ENCODE data around the gene STT3B. TPM values are rescaled to one million over a fixed set of nuclear protein-coding genes. Genes with fewer than 3 reads are reported as not detected.
"Not testable (repeated sequence)": the region's sequence is repeated elsewhere in the genome, so short reads cannot be mapped to it uniquely, and the experiment has no call there.

STT3B gene
- polyA plus RNA-seq (ENCODE audit: insufficient read length) = 108 TPM

DNA sequence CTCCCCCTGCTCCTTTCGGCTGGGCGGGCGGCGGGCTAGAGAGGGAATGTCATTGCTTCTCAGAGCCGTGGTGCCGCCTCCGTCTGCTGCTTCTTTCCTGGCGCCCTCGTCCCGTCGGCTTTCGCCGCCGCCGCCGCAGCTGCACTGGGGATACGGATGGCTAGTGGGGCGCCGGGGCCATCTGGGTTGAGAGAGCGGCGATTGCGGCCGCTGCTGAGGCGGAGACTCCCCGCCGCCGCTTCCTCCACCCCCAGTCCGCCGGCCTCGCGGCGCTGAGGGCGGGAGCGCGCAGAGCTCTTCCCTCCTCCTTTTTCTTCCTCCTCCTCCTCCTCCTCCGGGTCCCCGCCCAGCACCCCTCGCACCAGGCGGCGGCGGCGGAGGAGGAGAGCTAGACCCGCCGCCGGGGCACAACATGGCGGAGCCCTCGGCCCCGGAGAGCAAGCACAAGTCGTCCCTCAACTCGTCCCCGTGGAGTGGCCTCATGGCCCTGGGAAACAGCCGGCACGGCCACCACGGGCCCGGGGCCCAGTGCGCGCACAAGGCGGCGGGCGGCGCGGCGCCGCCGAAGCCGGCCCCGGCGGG lies at the start of gene STT3B:
Gene STT3B (plus strand): TSS at position 339 of the 582 bp plus-strand sequence. CDS start 74 bp downstream, at position 413.
- peak; percentile 87 for DNase-seq

DNA sequence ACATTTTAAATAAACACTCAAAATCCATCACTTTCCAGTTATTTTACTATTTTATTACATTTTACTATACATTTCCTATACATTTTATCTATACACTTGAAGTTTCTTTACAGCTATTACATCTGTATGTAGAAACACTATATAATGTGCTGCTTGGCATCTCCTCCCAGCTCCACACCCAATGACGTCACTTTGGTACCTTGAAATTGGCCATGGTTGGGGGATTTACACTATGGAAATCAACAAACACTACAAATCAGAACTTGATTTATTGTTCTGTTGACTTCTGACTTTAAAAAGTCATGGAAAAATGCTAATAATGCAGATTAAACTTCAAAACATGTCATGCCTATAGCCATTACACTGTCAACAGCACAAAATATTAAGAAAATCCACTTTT lies 48.9 kb upstream of the STT3B start:
- DNase-seq = no peak

DNA sequence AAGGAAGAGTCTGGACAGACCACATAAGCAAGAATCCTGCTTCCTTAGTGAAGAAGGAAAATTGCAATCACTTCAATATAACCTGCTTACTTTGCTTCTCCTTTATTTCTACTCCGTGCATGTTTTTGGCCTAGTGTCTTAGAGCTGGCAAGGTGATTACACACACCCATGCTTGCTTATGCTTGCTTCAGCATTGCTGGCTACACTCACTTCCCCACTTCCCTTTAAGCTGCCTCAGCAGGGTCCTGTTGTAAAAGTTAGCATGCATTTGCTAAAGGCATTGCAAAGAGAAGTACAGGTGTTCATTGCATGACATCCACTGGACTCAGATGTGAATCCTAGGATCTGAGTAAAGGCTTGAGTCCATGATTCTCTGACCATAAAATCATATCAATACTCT lies 47.5 kb upstream of the STT3B start:
- DNase-seq = no peak

DNA sequence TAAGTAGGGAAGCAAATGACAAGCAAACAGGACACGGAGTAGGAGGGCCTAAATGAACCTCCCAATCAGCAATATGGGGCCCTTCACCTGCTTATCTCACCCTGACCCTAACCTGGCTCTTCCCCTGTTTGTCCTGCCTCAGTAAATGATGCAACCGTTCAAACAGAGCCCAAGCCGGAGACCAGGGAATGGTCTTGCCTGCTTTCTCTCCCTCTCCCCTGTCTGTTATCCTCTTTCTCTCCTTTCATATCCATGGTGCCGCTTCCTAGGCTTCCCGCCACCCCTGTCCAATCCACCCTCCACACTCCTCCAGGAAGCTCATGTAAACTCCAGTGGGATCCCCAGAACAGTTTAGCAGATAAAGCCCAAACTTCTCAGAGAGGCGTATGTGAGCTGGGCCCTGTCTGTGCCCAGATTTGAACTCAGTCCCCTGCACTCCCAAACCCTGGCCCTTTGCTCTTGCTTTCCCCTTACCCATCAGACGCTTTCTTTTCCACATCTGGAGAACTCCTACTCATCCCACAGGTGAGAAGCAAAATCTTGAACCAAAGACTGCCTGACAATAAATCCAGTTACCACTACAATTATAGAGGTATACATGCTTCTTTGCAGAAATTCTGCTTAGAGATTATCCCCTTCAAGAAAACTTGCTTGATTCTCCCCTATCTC lies 45.7 kb upstream of the STT3B start:
- no peak for DNase-seq

DNA sequence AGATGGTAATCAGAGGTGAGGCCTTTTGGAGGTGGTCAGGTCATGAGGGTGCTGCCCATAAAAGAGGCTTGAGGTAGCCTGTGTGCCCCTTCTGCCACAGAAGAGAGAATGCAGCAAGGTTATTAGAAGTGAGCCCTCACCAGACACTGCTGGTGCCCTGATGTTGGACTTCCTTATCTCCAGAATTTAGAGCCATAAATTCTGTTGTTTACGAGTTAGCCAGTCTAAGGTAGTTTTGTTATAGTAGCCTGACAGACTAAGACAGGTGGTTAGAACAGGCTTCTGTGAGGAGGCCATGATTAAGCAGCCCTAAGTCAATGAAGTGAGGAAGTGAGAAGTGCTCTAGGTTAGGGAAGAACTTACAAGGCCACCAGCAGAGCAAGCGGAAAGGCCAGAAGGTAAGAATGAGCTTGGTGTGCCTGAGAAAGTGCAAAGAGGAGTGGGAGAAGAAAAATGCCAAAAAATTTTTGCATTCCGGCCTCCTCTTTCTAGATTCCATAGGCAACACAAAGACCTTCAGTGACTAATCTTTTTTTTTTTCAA lies 44.2 kb upstream of the STT3B start:
- DNase-seq = no peak

DNA sequence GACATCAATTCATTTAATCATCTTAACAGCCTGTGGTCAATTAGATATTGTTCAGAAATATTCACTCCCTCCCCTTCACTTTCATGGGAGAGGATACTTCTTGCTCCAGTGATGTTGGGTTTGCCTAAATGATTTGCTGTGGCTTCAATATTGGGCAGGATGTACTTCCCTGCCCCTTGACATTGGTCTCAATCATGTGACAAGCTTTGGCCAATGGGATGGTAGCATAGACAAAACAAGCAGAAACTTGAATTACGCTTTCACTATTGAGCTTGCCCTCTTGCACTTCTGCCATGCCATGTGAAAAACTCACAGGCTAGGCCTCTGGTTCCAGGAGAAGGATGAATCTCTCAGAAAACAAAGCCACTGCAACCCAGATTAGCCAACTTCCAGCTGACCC lies 42.2 kb upstream of the STT3B start:
- DNase-seq = no peak

DNA sequence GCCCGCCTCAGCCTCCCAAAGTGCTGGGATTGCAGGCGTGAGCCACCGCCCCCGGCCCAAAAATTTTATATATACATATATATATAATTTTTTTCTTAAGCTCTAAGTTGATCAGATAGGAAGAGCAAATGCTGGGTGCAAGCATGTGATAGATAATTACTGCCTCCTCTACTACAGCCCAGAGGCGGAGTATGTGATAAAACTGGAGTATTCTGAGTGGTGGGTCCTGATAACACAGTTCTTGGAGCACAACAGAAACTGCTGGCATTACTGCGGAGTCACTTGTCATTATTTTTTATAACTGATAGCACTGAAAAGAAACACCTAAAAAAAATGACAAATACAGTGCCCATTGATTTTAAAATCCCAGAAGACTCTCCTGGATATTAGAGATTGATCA lies 41.1 kb upstream of the STT3B start:
- no peak for DNase-seq

DNA sequence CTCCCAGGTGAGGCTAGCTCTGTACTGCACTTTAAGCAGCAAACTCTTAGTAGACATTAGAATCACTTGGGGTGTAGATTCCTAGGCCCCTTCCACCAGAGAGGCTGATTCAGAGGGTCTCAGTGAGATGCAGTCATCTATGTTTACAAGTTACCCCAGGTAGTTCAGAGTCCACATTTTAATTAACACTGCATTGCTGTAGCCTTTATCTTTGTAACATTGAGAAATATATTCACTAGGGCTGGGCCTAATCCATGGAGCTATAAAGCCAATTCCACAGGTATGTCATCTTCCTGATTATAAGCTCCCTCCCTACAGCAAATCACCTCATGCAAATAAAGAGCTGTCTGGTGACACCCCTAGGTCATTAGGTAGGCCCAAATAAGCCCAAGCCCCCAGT lies 39.6 kb upstream of the STT3B start:
- no peak for DNase-seq

DNA sequence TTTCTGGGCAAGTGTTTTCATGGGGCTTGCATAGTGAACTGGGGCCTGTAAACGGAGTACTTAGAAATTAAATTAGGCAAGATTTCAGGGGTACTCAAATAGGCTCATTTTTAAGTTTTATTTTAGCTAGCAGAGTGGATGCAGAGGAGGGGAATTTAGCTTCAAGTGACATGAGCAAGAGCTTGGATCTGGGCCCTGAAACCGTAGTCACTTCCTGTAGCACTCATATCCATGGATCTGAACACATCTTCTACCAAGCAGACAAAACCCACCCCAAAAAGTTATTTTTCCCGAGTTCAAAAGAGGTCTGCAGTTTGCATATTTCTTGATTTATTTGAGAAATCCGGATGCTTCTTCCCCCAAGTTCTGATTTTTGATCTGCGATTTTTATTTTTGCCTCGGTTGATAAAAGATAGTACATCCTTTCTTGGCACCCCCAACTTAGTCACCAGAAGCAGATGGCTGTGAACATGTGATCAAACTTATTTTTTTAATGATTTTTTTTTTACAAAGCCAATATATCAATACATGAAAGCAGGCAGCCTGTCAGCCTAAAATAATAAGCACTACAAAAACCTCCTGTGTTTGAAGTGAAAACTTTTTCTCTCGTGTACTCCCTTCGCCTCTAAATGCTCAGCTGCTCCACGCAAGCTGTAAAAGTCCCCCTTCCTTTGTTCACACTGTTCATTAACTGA lies 36.6 kb upstream of the STT3B start:
- DNase-seq = peak; percentile 3

DNA sequence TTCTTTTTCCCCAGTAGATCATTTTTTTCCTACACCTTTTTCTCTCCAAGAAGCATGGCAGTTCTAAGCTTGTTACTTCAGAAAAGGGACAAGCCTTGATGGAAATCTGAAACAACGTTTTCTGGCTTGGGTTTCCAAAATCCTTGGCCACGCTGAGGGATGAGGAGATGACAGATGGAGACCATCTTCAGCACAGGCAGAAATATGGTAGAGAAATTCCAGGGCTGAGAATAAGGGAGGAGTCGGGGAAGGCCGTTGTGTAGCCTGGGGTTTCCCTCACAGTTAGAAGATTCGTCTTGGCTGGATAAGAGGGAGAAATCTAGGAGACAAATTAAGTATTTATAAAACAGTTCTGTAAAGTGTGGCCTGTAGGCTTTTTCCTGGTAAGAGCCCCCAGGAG lies 33.9 kb upstream of the STT3B start:
- DNase-seq = no peak

DNA sequence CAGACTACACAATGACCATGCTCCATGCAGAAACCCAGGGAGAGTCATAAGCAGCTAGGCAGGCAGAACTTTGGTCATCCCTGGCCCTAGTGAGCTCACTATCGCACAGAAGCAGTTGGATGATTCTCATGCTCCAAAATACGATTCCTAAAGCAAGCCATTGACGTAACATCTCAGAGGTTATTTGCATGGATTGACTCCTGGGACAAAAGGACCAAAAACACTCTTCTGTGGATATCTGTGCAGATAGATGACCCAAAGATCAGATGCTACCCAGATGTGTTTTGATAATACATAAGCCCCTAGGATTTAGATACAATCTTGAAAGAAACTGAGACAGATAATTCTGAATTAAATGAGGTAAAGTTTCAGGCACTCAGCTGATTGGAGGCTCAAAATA lies 33.4 kb upstream of the STT3B start:
- DNase-seq = no peak

DNA sequence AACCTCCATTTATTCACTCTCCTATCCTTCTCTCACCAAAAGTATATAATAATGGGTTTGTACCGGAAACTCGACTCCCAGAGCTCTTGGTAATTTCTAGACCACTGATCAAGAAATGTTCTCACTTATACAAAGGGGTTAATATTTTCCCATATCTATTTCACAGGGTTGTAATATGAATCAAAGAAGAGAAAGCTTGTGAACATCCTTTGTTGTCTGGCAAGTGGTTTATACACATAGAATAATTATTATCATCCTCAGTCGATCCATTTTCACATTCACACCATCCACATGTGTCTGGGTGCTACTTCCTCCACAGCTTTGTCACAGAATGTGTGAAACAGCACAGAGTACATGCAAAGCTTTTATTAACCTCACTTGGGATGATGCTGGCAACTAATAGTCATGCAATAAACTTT lies 29.9 kb upstream of the STT3B start:
- DNase-seq = no peak

DNA sequence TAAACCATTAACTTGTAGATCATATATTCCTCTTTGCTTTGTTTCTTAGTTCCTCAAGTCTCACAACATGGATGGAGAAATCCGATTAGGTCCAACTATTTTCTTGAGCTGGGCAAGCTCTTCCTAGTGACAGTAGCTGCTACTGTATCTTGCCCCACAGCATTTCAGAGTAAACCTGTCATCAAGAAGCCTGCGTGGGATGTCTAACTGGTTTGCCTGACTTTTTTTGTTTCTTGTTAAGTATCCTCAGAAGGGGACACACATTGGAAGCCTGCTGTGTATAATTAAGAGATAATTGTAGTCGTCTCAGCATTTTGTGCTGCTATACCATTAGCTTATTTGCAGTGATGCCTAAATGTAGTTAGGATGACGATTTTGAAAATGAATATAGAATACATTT lies 29.3 kb upstream of the STT3B start:
- no peak for DNase-seq

DNA sequence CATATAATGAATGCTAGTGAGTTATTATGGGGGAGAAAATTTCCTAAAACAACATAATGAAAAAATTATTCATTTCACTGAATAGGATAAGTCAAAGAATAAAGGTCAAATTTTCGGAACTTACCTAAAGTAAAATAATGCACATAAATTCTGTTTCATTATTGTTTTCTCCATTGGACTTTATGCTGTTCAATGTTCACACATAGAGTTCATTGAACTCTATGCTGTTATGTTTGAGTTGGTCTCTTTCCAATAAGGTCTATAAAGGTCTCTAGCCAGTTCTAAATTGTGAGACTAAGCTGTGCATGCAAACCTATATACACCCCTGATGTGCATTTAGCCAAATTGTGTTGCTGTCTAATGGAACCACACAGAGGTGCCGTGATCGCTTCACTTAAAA lies 28.5 kb upstream of the STT3B start:
- DNase-seq = no peak

DNA sequence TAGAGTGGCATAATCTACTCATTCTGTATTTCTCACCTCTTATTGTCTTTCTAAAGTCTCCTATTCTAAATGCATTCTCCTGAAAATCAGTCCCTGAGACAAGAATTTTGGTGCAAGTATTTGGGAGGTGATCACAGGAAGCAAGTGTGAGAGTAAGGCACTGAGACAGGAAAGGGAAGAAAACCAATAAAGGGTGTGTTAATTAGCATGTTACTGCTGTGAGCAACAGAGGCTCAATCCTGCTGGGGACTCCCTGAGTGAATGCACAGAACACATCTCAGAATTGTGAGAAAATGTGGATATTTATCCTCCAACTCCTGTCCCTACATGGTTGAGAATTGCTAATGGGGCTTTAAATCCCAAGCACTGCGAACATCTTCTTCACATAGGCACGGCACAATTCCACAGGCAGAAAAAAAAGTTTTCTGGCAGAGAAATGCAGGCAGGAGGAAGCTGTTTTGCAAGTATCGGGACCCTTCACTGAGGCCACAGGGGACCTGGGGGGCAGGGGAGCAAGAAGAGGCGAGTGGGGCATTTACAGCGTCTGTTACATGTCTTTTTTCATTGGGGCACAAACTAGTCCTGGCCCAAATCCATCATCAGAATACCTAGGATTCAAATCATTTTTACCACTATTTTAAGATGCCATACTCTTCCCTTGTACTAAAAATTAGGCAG lies 27.2 kb upstream of the STT3B start:
- DNase-seq = no peak

DNA sequence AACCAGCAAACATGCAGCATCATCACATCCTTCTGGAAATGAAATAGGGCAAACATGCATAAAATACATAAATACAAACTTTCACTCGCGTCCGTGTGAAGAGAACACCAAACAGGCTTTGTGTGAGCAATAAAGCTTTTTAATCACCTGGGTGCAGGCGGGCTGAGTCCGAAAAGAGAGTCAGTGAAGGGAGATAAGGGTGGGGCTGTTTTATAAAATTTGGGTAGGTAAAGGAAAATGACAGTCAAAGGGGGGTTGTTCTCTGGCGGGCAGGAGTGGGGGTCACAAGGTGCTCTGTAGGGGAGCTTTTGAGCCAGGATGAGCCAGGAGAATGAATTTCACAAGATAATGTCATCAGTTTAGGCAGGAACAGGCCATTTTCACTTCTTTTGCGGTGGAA lies 26.2 kb upstream of the STT3B start:
- DNase-seq = not testable (repeated sequence)

DNA sequence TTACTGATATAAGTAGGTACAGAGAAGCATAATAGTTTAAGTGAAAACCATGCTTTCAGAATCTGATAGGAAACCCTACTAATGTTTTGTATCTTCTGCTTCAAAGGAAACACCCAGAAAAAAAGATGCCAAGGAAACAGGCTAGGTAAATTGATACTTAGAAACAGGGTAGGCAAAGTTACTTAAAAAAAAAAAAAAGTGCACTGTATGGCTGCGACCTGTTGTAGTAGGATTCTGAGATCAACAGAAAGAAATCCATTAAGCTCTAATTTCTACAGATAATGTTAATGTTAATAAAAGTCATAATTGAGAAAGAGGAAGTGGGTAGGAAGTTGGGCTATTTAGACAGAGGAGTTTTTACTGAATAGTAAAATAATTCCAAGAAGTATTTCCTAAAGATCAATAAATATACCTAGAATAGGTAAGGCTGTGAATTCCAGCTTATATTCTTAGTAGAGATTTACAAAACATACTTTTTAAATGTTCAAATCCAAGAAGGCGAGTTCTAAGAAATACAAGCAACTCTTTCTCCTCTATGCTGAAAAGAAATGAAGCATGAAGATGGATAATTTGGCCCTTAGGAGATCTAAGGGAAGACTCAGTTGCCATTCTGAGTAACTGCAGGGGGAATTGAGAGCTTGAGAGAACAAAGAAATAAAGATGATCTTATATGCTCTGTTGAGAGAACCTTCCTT lies 24.1 kb upstream of the STT3B start:
- no peak for DNase-seq

DNA sequence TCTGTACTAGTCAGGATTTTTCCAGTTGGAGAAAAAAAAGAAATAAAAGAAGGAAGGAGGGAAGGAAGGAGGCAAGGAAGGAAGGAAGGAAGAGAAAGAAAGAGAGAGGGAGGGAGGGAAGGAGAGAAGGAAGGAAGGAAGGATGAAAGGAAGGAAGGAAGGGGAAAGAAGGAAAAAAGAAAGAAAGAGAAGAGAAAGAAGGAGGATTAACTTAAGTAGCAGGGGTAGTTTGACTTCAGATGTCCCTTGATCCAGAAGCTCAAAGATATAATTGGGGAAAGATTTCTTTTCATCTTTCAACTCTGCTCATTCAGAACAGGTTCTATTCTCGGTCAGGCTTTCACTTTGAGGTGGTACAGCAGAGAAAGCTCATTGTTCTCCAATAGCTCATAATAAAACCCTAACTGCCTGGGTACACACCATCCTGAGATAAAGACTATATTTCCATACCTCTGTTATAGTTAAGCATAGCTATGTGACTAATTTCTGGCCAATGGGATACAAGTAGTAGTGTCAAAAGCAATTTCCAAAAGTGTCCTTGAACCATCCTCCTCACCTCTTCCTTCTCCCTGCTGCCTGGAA lies 23.5 kb upstream of the STT3B start:
- no peak for DNase-seq

DNA sequence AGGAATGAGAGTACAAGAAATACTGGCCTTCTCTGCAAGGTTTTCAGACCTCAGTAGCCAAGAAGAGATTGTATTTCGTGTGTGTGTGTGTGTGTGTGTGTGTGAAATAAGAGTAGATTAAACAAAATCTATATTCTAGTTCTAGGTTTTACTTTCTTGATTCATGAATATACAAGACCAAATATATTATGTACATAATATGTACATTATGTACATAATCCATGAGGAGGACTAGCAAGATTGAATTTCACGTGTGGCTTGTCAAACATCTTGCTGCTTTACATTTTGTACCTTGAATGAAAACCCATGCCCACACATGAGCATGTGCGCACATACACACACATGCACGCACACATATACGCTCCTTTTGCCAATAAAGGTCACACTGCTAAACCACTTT lies 18.2 kb upstream of the STT3B start:
- no peak for DNase-seq

DNA sequence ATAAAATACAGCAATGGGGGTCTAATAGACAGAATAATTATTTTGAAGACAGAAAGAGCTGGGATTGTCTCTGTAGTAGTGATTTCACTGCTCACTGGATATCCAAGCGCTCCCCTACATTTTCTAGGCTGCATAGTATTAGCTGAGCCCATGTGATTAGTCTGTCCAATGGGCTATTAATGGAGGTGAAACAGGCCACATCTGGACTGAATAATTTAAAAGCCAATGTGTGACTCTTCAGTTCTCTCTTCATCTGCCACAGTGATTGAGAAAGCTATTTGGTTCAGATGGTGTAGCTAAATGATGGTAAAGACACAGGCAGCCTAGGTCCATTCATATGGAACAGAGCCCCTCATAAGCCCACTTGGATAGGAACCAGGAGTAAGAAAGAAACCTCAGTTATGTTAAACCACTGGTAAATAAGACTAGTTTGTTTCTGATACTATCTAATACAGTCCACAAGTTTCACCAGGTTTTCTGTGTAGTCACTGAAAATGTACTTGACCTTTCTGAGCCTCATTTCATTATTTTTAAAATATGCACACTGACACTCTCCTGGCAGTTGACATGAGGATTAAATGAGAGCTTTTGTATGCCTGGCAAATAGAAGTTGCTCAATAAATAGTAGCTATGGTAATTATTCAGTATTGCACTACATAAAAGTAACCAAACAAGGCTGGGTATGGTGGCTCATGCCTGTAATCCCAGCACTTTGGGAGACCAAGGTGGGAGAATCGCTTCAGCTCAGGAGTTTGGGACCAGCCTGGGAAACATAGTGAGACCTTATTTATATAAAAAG lies 17.0 kb upstream of the STT3B start:
- no peak for DNase-seq

DNA sequence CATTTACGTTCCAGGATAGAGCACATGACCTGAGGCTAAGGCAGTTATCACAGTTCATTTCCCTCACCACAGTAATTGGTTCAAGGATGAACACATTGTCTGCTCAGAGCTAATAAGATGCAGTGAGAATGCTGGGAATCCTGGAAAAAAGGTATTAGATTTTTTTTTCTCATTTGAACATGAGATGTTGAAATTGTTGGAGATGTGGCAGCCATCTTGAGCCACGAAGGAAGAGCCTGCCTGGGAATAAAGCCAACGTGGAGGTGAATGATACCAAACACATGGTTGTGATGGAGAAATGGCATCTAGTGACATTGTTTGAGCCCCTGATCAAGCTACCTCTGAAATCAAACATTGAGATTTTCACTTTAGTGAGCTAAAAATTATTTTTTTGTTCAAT lies 16.0 kb upstream of the STT3B start:
- DNase-seq = no peak

All from hindlimb muscle (tissue), 1 donor.